Myocyte (in vitro differentiated cells): ENCODE measurements around the gene DDX24. TPM values are rescaled to one million over a fixed set of nuclear protein-coding genes. Genes with fewer than 3 reads are reported as not detected.

Experiments
- DNase-seq: peaks from one replicate; pipeline ENCODE4 v3.0.0-alpha.2; 2012; ENCODE audit warnings: low read depth
- total RNA-seq: library from RNA; depleted of rRNA; stranded (reverse); fragments of >200 nt; gene quantifications from 2 replicates; pipeline ENCODE4 v1.2.3, GENCODE V29; 2014

DDX24 gene
- total RNA-seq, 1 donor from 2014 or later, result 161 TPM

DNA sequence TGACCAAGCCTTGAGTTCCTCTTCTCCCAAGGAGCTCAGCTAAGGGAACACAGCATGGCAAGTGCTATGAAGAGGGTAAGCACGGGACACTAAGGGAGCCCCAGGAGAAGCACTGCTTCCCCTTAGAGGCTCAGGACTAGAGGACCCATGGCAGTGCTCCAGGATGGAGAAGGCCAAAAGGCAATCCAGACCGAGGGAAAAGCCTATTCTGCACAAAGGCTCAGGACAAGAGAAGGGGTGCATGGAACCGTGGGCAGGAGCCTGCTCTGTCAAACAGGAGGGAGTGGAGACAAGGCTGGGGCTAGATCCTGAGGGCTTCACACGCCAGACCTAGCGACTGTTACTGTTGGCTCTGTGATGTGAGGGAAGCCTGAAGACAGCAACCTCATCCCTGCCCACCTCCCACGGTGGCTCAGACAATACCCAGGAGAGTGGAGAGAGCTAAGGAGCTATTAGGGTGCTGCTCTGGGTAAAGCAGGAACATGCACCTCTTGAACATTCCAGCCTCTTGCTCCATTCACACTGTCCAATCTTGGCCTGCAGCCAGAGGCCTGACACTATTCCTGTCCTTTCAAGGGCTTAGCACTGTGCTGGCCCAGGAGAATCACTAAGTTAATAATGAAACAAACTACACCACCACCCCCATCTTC is 30.6 kb downstream of the DDX24 start:
- no peak for DNase-seq

DNA sequence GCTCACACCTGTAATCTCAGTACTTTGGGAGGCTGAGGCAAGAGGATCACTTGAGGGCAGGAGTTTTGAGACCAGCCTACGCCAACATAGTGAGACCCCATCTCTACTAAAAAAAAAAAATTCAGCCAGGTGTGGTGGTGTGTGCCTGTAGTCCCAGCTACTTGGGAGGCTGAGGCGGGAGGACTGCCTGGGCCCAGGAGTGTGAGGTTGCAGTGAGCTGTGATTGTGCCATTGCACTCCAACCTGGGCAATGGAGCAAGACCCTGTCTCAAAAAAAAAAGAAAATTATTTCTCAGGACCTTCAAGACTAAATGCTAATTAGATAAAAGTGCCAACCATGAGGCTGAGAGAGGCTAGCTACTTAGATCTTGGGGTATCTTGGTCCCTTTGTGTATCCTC is 31.4 kb downstream of the DDX24 start:
- DNase-seq, result no peak

DNA sequence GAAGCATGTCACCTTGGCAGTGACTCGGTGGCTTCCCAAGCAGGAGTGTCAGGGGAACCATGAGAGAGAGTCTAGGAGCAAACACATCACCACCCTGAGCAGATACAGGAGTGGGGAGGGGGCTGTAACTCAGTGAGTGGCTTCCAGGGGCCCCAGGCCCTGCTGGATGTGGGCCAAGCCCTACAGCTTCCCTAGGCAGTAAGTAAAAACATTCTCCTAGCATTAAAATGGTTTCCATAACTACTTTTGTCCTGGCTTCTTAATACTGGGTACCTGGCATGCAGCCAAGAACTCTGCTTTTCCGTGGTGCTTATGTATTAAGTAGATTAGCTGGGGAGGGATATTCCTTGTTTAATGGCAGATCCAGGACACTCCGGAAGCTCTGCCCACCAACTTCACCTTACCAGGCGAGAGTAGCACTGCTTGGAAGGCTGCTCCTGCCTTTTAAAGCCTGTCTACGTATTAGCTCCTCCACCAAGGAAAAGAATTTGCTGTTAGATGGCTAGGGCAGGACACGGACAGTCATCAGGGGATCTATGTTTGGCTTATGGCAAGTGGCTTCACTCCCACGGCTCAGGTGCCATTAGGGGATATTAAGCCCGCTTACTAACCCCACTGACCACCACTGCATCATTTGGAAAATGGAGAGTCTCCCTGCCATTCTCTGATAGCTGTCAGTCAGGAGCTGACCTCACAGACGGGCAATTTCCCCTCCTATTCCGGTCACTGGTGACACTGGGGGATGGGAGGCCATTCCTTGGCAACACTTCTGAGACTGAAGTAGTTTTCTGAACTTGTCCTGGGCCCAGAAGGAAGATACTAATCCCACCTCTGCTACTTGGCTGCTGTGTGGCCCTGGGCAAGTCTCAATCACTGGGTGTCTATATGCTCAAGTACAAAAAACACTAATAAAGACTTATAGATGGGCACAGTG is 32.0 kb downstream of the DDX24 start:
- DNase-seq, result no peak

DNA sequence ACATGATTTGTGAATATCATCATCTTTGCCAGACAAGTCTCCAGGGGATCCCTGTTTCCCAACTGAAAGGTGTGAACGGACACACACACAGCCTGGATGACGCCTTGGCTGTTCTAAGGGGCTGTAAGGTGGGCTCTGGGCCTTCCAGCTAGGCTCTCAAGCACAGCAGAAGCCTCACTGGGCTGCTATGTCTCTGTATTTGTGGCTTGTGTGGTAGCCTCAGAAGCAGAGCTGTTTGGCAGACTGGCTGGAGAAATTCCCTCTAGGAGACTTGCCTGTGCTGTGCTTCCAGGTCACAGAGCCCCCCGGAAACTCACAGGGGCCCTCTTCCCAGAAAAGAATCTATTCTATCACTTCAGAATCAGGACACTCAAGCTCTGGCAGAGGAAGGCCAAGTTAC is 33.4 kb downstream of the DDX24 start:
- DNase-seq, result no peak

DNA sequence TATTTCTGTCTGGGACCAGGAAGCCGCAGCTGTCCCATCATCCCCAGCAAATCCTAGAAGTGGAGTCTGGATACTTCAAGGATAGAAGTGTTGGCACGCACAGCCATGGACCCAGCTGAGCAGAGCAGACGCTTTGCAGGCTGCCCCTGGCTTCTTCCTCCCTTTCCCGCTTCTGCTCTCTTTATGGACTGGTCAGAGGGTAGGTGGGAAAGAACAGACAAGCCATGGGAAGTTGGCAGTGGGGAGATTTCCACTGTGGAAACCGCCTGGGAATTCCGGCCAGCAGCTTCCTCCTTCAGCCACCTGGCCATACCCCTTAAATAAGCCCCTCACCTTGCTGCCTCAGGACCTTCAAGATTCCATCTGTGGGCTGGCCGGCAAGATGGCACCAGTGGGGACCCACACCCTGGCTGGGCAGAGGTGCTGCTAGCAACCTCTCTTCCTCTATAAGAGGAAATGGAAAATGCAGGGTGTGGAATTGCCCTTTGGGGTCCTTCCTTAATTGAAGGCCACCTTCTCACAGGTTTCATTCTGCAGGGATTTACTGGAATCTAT is 34.2 kb downstream of the DDX24 start:
- DNase-seq, result no peak

DNA sequence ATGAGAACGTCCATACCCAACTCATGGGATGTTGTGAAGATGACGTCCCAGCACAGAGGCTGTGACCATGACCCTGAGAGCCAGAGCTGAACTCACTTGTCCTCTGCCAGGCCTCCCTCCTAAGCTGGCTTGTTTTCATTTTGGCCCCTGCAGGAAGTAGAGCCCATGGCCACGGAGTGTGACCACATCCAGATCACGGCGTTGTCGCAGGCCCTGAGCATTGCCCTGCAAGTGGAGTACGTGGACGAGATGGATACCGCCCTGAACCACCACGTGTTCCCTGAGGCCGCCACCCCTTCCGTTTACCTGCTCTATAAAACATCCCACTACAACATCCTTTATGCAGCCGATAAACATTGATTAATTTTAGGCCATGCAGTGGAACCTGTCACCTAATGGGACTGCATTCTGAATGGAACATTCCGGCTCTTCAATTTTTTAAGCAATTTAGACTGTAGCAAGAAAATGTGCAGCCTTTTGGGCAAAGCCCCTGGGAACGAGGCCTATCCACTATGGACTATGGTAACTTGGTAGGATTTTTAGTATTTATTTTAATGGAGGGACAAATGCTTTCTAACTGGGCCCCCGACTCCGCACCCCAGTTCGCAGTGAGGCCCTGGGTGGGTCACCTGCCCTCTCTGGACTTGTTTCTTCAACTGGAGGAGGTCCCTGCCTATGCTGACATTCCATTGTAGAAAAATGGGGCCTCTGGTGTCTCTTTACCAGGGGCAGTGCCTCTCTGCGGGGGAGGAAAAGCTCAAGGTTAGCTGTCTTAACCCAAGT is 35.2 kb downstream of the DDX24 start:
- DNase-seq, result no peak

DNA sequence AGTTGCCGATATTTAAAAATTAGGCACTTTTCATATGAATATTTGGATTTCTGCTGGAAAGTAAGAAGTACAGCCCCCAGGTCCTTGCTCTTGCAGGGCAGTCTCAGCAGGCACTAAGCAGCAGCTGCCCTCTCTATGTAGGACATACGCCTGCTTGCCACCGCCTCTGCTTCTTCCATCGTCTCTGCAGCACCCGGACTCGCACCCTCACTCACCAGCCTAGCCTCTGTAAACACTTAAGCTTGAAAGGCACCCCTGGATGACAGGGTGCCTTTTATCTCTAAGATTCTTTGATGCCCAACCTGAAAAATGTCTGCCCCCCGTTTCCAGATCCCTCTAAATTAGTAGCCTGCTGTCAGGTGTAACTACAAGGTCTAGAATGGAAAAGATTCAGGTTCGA is 35.9 kb downstream of the DDX24 start:
- no peak for DNase-seq

DNA sequence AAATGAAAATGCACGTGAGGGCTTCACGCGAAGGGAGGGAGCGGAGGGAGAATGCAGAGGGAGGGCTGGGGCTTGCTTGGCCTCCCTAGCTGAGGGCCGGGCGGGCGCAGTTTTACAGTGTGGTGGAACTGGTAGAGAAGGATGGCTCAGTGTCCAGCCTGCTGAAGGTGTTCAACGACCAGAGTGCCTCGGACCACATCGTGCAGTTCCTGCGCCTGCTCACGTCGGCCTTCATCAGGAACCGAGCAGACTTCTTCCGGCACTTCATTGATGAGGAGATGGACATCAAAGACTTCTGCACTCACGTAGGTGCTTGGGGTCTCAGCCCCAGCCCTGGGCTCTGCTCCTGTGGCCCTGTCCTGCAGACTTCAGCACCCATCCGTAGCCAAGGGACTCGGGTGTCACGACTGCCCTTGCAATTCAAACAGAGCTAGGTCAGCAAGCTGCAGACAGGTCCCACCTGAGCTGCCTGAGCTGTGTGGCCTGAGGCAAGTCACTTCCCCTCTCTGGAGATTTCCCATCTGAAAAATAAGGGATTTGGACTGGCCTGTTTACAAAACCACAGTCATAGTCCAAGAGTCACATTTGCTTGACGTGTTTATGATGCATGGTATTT is 36.4 kb downstream of the DDX24 start:
- no peak for DNase-seq

DNA sequence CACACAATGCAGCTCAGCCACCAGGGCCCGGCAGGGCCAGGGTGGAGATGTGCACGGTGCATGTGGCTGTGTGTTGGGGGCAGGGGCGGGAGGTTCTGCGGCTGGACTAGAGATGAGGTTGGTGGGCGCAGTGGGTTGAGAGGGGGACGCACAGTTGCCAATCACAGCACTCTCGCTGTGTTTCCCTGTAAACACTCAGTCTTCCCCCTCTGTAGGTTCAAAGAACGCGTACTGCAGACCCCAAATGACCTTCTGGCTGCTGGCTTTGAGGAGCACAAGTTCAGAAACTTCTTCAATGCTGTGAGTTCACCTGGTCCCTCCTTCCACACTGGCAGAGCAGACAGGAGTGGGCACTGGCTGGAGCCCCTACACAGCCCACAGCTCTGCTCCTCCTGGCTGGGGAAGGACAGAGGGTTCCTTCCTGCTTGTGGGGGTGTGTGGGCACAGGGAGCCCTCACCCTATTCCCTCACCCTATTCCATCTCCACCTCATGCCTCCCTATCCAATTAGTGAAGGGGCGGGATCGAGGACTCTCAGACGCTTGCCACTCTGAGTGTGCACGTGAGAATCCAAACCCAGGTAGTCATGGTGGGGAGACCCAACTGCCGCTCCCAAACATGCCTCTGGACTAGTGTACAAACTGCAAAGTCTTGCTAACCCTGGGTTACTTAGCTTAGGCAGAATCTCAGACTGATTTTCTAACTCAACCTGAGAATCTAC is 37.1 kb downstream of the DDX24 start:
- no peak for DNase-seq

DNA sequence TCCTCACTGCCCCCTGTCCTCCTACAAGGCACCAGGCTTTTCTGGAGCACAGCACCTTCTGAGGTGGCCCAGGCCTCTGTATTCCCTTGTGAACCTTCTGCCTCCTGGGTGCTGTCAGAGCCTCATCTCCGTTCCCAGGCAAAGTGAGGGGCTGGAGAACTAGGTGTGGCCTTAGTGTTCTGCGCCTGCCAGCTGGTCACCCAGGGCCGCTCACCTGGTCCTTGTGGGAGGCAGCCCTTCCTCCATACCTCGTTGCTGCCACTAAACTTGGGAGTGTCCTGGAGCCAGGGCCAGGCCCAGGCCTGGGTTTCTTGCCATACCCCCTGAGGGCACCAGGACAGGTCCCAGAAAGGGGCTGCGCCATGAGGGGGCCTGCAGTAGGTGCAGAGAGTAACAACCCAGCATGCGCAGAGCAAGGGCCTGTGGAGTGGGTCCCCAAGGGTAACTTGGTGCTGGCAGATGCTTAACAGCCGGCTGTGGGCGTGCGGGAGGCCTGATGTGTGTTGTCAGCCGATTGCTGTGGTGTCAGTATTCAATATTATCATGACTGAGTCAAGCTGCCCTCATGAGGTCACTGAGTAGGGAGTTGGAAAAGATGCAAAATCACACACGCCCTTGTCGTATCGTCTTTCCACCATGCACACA is 37.8 kb downstream of the DDX24 start:
- DNase-seq, result peak; percentile 57

DNA sequence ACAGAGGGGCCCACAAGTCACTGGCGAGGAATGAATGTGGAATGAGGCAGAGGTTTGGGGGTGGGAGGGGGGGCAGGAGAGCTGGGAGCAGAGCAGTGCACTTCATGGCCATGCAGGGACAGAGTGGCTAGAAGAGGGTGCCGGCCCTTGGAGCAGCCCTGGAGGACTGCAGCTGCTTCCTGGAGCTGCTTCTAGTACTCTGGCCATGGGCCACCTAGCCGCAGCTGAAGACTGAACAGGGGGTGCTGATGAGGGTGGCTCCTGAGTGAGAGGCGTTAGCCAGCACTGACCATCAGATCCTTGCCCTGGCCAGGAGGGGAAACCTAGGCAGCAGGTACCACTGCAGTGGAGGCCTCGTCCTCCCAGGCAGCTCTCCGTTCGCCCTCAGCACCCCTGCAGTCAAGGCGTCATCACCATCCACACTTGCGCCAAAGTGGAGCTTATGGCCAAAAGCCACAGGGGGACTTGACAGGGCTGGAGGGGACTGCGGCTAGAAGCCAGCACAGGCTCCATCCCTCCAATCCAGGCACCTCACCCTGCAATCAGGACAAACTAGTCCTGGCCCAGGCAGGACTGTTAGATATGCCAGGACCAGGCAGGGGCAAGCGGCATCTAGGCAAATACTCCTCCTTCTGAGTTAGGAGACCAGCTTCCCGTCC is 38.4 kb downstream of the DDX24 start:
- no peak for DNase-seq

DNA sequence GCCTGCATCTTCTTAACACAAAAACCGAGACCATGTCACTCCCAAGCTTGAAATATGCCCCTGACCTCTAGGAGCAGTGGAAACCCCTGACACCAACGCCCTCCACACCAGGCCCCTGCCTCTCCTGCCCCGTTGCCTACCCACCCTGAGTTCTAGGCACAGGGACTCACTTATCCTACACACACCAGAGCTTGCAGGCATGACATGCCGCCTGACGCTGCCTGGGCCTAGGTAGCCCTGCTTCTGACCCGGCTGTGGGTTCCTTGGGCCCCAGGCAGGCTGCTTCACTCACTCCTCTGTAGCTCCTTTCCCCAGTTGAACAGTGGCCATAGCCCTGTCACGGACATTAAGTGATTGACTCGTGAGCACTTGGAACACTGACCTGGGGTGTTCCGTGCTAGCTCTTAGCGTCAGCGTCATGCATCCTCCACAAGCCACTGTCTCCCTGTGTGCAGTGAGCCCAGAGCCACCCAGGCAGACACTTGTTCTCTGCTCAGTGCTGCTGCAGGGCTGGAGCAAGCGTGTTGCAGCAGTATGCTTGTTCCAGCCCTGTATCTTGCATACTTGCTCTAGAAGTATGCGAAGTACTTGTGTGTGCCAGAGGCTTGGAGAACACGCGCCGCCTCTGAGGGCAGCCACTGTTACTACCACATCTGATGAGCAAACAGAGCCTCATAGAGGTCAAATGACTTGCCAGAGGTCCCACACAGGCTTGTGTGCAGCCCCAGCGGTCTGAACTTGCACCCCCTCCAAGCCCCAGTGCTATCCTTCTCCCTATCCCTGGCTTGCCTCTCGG is 39.3 kb downstream of the DDX24 start:
- DNase-seq, result peak; percentile 26

DNA sequence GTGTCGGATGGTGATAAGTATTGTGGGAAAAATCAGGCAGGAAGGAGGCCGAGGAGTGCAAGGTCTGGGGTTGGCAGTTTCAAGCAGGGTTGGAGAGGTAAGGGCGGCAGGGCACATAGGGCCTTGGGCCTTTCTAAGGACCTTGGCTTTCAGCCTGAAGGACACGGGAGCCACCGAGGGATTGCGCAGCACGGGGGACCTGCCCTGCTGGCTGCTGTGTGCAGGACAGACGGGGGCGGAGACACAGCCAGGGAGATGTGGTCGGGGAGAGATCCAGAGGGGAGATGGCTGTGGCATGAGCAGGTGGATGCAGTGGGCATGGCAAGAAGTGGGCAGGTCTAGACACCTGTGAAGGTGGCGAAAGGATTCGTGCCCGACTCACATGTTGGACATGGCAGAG is 40.2 kb downstream of the DDX24 start:
- no peak for DNase-seq

DNA sequence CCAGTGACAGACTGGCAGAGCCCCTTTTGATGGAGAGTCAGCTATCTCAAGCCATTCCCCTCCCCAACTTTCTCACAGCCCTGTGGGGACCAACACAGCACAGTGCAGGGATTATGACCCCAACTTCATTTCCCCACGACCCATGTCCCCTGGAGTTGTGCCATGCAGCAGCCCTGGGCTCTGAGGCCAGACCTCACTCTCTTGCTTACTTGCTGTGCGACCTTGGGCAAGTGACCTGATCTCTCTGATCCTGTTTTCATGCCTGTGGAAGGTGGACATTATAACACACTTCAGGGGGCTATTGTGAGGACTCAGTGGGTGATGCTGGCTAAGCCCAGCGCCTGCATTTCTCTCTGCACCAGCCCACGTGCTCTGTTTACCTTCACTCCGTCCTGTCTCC is 40.8 kb downstream of the DDX24 start:
- no peak for DNase-seq

DNA sequence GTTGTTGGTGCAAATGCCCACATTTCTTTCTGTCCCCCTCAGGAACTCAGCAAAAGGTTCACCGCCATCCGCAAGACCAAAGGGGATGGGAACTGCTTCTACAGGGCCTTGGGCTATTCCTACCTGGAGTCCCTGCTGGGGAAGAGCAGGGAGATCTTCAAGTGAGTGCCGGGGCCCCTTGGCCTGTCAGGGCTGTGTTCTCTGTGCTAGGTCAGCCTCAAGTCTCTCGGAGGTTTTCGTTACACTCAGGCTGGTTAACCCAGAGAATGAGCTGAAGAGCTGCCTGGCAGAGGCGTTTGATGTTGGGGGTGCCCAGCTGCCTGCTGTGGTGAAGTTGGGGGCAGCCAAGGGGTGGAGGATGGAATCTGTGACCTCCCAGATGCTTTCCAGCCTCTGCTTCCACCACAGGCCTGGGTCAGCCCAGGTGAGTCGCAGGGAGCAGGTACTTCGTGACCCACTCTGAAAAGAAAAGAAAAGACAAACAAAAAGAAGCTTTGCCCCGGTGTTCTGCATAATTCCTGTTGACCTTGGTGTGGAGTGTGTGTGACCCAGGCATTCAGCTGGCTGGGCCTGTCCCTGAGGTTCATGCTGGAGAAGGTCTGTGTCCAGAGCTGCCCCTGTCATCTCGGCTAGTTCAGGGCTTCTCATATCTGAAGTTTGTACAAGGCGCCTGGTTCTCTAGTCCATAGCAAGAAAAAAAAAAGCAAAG is 41.9 kb downstream of the DDX24 start:
- no peak for DNase-seq

DNA sequence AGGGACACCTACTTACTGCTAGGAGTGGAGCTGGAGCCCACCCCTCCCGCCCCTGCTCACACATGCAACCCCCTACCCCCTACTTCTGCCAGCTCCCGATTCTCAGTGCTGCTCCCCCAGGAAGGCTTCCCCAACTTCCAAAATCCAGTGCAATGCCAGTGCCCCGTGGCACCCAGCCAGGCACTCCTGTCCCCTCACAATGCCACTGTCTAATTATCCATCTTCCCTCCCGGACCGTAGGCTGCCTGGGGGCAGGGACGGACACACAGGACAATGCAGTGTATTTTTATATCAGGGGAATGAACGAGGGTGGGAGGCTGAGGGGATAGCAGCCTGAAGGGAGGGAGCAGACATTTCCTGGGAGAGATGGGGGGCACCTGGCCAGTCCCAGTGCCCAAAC is 42.5 kb downstream of the DDX24 start:
- no peak for DNase-seq

DNA sequence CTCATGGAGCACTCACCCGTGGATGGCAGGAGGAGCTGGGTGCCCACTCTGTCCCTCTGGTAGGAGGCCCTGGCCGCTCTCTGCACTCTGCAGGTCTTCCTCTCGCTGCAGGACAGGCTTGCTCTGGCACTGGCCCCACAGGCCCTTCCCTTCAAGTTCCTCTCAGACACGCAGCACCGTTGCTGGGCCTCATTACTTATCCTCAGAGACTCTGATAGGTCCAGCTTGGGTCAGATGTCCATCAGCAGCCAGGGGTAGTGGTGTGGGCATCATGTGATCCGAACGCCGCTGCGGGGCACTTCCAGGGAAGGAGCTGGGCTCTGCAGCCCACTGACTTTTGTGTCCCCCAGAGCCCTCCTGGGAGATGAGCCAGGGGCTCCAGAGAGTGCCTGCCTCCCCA is 43.0 kb downstream of the DDX24 start:
- no peak for DNase-seq
